HG03460 (cell line): ENCODE measurements around the gene CALM3.
A peak's percentile ranks its signal among the peaks of the same experiment; 100 is the strongest.
"Not testable (repeated sequence)": the region's sequence is repeated elsewhere in the genome, so short reads cannot be mapped to it uniquely, and the experiment has no call there.

Experiments used
- ATAC-seq: cut with Tn5 transposase; IDR thresholded peaks from one replicate; pipeline ENCODE4 v1.9.1; 2021; ENCODE audit not compliant: unreplicated experiment

The CALM3 gene

DNA sequence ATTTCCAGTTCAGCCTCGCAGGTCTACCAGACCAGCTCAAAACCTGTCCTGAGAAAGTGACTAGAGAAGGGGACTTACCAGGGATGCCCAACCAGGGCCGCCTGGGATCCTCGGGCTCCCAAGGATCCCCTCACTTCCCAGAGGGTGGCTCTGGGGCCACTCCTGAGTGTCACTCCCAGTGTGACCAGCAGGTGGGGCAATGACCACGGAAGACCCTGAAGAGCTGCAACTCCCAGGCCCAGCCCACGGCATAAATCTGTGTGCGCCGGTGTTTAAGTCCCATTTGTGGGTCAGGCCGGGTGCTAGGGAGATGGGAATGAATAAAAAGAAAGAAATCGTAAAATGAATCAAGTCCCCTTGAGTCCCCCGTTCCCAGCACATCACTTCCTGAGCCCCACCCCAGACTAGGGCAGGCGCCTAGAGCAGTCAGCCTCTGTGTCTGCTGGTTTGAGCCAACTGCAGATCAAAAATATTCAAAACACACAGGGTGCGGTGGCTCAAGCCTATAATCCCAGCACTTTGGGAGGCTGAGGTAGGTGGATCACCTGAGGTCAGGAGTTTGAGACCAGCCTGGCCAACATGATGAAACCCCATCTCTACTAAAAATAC lies 13.1 kb downstream of the CALM3 start:
- ATAC-seq = no peak

DNA sequence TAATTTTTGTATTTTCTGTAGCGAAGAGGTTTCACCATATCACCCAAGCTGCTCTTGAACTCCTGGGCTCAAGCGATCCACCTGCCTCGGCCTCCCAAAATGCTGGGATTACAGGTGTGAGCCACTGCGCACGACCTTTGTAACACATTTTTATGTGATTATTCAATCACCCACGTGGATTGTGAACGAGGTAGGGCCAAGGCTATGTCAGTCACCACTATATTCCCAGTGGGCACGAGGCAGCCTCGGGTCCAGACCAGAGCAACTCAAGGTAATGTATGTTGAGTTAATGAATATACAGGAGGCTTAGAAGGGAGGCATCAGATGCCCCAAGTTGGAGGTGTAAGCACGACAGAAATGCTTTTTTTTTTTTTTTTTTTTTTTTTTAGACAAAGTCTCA lies 14.8 kb downstream of the CALM3 start:
- no peak for ATAC-seq

- ATAC-seq = no peak
These were observed 15.6 kb downstream of the CALM3 start for GRCh38 chr19:46616631-46617322.

GRCh38 chr19:46617601-46618000 lies 16.5 kb downstream of the CALM3 start:
- ATAC-seq = no peak

- ATAC-seq = no peak
These were observed 17.6 kb downstream of the CALM3 start for GRCh38 chr19:46618670-46619231.

DNA sequence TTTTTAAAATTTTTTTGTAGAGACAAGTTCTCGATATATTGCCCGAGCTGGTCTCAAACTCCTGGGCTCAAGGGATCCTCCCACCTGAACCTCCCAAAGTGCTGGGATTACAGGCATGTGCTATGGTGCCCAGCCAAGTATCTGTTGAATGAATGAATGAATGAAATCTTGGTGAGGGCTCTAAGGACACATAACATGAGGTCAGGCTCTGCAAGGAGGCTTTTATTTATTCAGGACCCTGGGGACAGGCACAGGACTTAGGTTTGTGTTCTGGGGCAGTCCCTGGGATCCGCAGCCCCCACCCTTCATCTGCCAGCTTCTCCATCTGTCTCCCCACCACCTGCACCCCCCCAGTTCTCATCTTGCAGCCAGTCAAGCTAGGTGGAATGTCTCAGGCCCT lies 19.1 kb downstream of the CALM3 start:
- ATAC-seq = no peak

DNA sequence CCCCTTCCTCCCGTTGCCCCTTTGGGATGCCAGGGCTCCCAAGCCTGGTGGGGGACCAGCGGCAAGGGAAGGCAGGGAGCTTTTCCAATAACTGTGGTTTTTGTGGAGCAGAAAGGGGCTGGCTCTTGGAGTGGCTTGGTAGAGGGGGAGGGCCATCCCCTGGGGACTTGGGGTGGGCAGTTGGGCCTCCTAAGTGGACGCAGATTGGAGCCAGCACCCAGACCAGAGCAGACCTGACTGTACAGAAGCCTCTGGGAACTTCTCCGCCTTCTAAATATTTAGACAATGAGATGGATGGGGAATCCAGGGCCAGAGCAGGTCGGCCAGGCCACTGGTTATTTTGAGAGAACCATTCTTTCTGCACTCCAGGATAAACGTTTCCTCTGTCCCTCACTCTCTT lies 19.6 kb downstream of the CALM3 start:
- ATAC-seq = no peak

GRCh38 chr19:46621191-46622117 lies 20.3 kb downstream of the CALM3 start:
- no peak for ATAC-seq

DNA sequence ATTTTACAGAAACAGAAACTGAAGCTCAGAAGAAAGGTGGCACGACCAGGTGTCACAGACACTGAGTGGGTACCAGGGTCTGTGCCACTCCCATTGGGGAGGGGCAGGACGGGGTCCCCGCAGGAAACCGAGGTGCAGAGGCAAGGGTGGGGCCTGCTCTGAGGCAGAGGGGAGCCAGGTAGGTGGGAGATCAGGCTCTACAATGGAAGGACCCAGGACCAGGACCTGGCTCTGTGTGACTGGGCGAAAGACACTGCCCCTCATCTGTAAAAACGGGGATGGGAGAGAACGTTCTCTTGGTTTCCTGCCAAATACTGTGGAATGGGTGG lies 21.0 kb downstream of the CALM3 start:
- no peak for ATAC-seq

GRCh38 chr19:46623915-46624502 lies 22.9 kb downstream of the CALM3 start:
- ATAC-seq = no peak

GRCh38 chr19:46624958-46625661 lies 24.0 kb downstream of the CALM3 start, which contains the start of gene PTGIR:
PTGIR (minus strand) TSS chr19:46625089; CDS start chr19:46624225, 864 bp downstream.
- ATAC-seq = no peak

DNA sequence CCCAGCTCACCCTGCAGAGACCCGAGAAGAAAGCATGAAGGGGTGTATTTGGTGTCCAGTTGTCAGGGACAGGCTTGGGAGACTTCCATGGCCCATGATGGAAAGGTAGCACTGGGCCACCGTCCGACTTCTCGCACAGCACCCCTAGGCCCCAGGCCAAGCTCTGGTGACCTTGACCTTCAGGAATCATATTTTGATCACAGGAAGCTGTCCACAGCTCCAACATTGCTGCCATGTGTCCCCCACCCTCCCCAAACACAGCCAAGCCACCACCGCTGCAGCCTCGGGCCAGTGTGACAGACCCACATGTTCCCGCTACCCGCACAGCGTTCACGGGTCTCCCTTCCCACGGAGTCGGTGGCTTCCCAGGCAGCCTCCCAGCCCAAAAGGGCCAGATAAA lies 24.6 kb downstream of the CALM3 start:
- ATAC-seq = no peak

GRCh38 chr19:46626446-46626845 lies 25.3 kb downstream of the CALM3 start:
- no peak for ATAC-seq

DNA sequence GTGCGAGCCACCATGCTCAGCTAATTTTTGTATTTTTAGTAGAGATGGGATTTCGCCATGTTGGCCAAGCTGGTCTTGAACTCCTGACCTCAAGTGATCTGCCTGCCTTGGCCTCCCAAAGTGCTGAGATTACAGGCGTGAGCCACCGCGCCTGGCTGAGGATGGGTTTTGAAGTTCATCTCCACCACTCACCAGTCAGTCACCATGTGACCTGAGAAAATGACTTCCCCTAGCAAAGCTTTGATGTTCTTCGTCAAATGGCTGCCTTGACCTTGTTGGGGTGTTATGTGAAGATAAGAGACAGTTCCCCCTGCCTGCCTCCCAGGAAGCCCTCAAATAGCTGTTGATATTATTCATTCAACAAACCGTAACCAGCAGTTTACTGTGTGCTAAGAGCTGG lies 27.8 kb downstream of the CALM3 start:
- ATAC-seq = not testable (repeated sequence)

GRCh38 chr19:46629546-46630025 lies 28.5 kb downstream of the CALM3 start:
- ATAC-seq = no peak

DNA sequence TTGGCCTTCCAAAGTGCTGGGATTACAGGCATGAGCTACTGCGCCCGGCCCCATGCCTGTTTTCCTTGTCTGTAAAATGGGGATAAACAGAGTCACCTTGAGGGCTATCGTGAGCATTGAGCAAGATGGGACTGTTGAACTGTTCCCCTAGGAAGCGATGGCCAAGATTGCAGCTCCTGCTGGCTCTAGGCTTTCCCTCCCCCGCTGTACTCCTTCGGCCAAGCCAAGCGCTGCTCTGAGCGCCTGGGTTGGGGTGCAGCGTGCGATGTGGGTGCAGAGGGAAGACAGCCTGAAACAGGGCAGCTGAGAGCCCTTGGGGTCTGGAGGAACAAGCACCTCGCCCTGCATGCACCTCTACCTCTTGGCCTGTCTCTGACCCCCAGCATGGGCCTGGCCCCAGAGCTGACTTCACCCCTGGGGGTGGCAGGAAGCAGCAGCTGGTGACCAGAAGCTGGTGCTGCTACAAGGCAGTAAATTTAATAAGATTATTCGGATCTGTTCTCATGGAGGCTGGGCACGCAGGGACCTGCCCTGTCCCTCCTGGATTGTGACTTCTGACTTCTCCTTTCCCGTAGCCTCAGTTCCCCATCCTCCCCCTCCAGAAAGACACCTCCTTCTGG lies 29.6 kb downstream of the CALM3 start:
- ATAC-seq = no peak

DNA sequence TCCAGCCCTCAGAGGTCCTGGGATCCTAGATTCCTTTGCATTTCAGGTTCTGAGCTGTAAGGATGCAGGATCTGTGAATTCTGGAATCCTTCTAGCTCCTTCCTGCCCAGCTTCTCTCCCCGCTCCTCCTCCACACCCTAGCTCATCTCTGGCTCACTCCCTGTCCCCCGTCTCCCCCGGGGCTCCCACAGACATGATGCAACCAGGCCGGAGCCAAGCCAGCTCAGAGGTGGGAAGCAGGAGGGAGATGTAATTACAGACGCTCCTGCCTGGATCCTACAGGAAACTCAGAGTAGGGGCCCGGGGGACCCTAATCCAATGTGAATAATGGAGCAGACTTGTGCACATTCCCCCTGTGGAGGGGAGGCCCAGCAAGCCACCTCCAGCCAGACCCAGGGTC lies 30.4 kb downstream of the CALM3 start:
- ATAC-seq = no peak

GRCh38 chr19:46633130-46633529 lies 32.0 kb downstream of the CALM3 start:
- no peak for ATAC-seq

- ATAC-seq = peak; percentile 53
These were observed 33.0 kb downstream of the CALM3 start for GRCh38 chr19:46634045-46634655.
